Raji (cell line): ENCODE measurements around the gene HSBP1.

ENCODE experiments used
- POLR2A ChIP-seq: IDR thresholded peaks from 2 replicates; pipeline ENCODE4 v1.6.1; 2011; ENCODE audit warnings: low read depth, low read length, control low read depth; ENCODE audit not compliant: insufficient read depth

The HSBP1 gene

GRCh38 chr16:83819361-83819760 lies 11.6 kb downstream of the HSBP1 start:
- TF ChIP-seq POLR2A: no peak

GRCh38 chr16:83826146-83826913 lies 18.6 kb downstream of the HSBP1 start:
- no peak for TF ChIP-seq POLR2A

- TF ChIP-seq POLR2A: no peak
Measured at GRCh38 chr16:83830091-83830768, 22.5 kb downstream of the HSBP1 start.

GRCh38 chr16:83830769-83831455 lies 23.1 kb downstream of the HSBP1 start:
- no peak for TF ChIP-seq POLR2A

DNA sequence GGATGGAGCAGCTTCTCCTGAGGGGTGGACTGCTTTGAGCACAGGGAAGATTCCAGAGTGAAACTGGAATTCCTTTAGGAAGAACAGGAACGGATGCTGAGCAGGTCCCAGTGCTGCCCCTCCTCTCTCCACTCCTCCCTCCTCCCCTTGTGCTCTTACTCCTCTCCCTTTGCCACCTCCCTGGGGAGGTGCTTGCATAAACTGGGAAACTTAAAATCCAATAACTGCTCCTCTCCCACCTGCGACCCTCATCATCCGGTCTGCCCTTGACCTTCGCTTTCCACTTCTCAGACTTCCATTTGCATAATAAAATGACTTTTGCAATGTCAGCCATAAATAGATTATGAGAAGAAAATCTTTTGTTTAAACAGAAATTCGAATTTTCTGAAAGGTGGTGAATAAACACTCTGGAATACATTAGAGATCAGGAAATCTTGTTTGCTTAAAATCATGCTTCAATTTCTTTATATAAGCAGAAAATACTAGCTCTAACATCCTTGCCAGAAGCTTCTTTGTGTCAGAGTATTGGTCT lies 23.7 kb downstream of the HSBP1 start:
- TF ChIP-seq POLR2A: no peak

DNA sequence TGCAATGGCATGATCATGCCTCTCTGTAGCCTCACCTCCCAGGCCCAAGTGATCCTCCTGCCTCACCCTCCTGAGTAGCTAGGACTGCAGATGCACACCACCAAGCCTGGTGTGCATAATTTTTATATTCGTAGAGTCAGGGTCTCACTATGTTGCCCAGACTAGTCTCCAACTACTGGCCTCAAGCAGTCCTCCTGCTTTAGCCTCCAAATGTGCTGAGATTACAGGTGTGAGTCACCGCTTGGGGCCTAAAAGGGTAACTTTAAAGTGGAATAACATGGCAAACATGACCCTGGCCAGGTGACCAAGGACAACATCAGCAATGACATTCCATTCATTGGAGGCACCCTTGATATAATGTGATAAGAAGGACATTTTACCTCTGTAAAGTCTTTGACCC lies 26.1 kb downstream of the HSBP1 start:
- no peak for TF ChIP-seq POLR2A

DNA sequence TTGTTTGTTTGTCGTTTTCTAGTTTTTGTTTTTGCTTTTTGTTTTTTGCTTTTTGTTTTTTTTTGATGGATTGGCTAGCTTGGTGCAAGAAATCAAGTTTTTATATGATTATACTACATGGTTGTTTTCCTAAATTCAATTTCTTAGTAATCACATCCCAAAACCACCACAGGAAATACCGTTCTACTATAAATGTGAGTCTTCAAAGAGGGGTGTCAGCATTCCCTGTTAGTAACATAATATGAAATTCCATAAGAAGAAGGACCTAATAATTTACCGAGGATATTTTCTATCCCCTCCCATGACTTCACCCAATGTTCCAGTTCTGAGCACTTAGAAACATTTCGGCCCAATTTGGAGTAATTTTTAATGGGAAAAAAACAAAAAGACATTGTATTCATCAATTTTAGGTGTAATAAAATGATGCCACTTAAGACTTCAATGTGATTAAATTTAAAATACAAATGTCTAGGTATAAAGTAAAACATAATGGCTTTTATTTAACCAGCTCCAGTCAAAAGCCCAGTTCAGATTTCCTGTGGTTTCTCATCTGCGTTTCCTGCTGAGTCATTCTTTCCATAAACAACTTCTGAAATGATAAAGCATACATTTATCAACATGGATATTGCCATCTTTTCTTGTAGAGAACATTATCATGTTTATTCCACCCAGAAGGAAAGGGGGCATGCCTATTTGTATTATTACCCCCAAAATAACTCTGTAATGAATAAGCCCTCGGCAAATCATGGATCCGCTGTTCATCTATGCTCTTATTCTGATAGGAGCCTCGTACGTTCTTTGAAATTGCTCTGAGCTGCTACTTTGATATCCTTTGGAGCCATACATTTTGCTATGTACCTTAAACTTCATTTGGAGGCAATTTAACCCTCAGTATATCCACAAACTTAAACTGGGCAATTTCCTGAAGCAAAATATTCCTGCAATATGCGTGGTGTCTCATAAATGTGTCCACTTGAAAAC lies 28.1 kb downstream of the HSBP1 start:
- no peak for TF ChIP-seq POLR2A

DNA sequence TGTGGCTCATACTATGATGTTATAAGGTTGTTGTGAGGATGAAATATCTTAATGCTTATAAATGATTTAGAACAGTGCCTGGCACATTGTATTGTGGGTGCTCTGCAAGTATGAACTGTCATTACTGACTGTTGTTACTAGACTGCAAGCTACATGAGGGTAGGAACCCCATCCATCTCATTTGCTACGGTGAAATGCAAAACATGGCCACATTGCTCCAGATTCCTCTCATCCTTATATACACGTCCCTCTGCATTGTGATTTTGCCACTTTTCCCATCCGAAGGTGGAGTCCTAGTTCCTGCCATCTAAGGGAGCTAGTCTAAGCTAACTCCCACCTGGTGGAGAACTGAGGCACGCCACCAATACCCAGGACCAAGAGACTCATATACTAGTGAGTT lies 29.8 kb downstream of the HSBP1 start:
- TF ChIP-seq POLR2A: no peak

DNA sequence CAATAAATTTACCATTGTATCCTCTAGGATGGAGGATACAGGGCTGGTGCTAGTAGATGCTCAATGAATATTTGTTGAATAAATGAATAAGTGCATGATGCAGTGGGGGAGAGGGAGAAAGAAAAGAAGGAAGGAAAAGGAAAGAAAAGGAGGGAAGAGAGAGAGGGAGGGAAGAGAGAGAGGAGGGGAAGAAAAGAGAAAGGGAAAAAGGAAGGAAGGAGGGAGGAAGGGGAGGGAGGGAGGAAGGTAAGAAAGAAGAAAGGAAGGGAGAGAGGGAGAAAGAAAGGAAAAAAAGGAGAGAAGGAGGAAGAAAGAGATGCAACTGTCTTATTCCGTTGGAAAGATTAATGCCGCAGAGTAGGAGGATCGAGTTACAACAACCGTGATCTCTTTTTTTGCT lies 30.4 kb downstream of the HSBP1 start:
- TF ChIP-seq POLR2A: no peak

GRCh38 chr16:83839561-83839960 lies 31.8 kb downstream of the HSBP1 start:
- no peak for TF ChIP-seq POLR2A

GRCh38 chr16:83840060-83840617 lies 32.4 kb downstream of the HSBP1 start:
- TF ChIP-seq POLR2A: no peak

GRCh38 chr16:83842291-83842690 lies 34.5 kb downstream of the HSBP1 start:
- no peak for TF ChIP-seq POLR2A

GRCh38 chr16:83842756-83843507 lies 35.2 kb downstream of the HSBP1 start:
- no peak for TF ChIP-seq POLR2A

GRCh38 chr16:83843657-83844056 lies 35.9 kb downstream of the HSBP1 start:
- no peak for TF ChIP-seq POLR2A

DNA sequence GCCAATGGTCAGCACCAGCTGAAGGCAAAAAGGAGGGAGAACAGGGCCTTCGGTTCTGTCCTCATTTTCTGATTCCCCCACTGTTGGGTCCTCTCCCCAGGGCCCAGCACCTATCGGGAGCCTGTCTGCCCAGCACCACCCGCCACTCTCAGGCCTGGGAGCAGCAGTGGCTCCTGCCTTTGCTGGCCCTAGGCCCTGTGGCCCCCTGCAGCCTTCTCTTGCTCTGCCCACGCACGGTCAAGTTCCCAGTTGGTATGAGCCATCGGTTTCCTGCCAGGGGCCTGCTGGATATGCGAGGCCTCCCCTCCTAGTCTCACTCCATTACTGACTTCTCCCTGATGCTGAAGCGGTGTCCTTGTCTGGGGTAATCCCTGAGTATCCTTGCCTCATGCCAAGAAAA lies 37.5 kb downstream of the HSBP1 start:
- TF ChIP-seq POLR2A: no peak
